Endodermal cell (in vitro differentiated cells): ENCODE data around the gene GSTO2. TPM values are rescaled to one million over a fixed set of nuclear protein-coding genes. Genes with fewer than 3 reads are reported as not detected.

Experiments
- DNase-seq: peaks from one replicate; pipeline ENCODE4 v3.0.0-alpha.2; 2017
- H3K27ac ChIP-seq: 2 replicates; pipeline ENCODE4 v1.5.1; 2013; ENCODE audit warnings: mild to moderate bottlenecking, low read depth, low read length, moderate library complexity
- H3K27me3 ChIP-seq: 2 replicates; pipeline ENCODE4 v1.6.1; 2013; ENCODE audit warnings: mild to moderate bottlenecking, low read length, moderate library complexity; ENCODE audit not compliant: insufficient read depth, control insufficient read depth, poor library complexity, severe bottlenecking
- H3K36me3 ChIP-seq: 2 replicates; pipeline ENCODE4 v1.7.0; 2013; ENCODE audit warnings: mild to moderate bottlenecking, low read length, moderate library complexity; ENCODE audit not compliant: control insufficient read depth, insufficient read depth
- H3K4me1 ChIP-seq: one replicate; pipeline ENCODE4 v1.7.0; 2013; ENCODE audit warnings: low read length; ENCODE audit not compliant: control insufficient read depth, insufficient read depth
- H3K4me3 ChIP-seq: 2 replicates; pipeline ENCODE4 v1.5.1; 2013; ENCODE audit warnings: mild to moderate bottlenecking, low read length, moderate library complexity
- H3K9ac ChIP-seq: 2 replicates; pipeline ENCODE4 v1.6.1; 2013; ENCODE audit warnings: mild to moderate bottlenecking, low read length, moderate library complexity; ENCODE audit not compliant: poor library complexity, severe bottlenecking; ENCODE audit errors: extremely low read depth
- H3K9me3 ChIP-seq: 2 replicates; pipeline ENCODE4 v1.6.1; 2013; ENCODE audit warnings: mild to moderate bottlenecking, low read length, moderate library complexity; ENCODE audit not compliant: control insufficient read depth
- H3K27ac Mint-ChIP-seq: 2 replicates; pipeline ENCODE4 v1.8.0; 2020; ENCODE audit warnings: mixed read lengths
- H3K27me3 Mint-ChIP-seq: 2 replicates; pipeline ENCODE4 v1.8.0; 2021; ENCODE audit warnings: mild to moderate bottlenecking, mixed read lengths; ENCODE audit not compliant: insufficient read depth
- H3K36me3 Mint-ChIP-seq: 2 replicates; pipeline ENCODE4 v1.8.0; 2020; ENCODE audit warnings: low read depth, mixed read lengths
- H3K4me1 Mint-ChIP-seq: 2 replicates; pipeline ENCODE4 v1.8.0; 2020; ENCODE audit warnings: mixed read lengths
- H3K4me3 Mint-ChIP-seq: 2 replicates; pipeline ENCODE4 v1.8.0; 2020; ENCODE audit warnings: mild to moderate bottlenecking, moderate library complexity, mixed read lengths
- H3K9me3 Mint-ChIP-seq: 2 replicates; pipeline ENCODE4 v1.8.0; 2020; ENCODE audit warnings: mild to moderate bottlenecking, mixed read lengths
- CTCF ChIP-seq: fragments of 200-600 bp; sonication (generic); conservative IDR thresholded peaks from 2 replicates; pipeline ENCODE4 v1.5.0; 2021; ENCODE audit warnings: antibody characterized with exemption, mild to moderate bottlenecking
- WGBS, 2 experiments: methylation state at CpG; one replicate each; pipeline versions ENCODE4 v1.1.5 to v1.1.7; 2013; ENCODE audit warnings: missing lambda C conversion rate in 2 of 2, mixed read lengths in 1 of 2; ENCODE audit not compliant: insufficient coverage in 1 of 2, insufficient read length in 1 of 2; 5-methylcytosine and 5-hydroxymethylcytosine counted together
- total RNA-seq, 2 donors: library from RNA; stranded (reverse); fragmentation: NEBNext Ultra II Directional in 1 of 2; extraction: Animal tissue kit (Norgen Biotek cat#: 25700) in 1 of 2; gene quantifications; 2 replicates in 1 of 2; 3 replicates in 1 of 2; pipeline ENCODE4 v1.2.1, GENCODE V29; 2021

The GSTO2 gene
- total RNA-seq, 2 donors from 2014 or later = 17.8 to 18.8 TPM

GRCh38 chr10:104273899-104274575 lies 5.1 kb downstream of the GSTO2 start:
- Histone ChIP-seq H3K9ac (no peak overlapping the region), H3K9me3 (no peaks in the 10 kb centered on the region), H3K4me1 (no peaks in the 10 kb centered on the region), H3K27ac (no peak overlapping the region), H3K36me3 (no peaks in the 10 kb centered on the region), H3K4me3 (no peak overlapping the region), H3K27me3 (peaks cover 11% of the 10 kb centered on the region)
- 86 to 88% methylated on average over 4 of the region's 4 CpGs for WGBS, 2 experiments
- H3K27ac Mint-ChIP-seq = no peak overlapping the region
- peaks cover 22% of the 10 kb centered on the region for H3K4me1 Mint-ChIP-seq
- H3K9me3 Mint-ChIP-seq = peaks cover 1% of the 10 kb centered on the region
- H3K4me3 Mint-ChIP-seq = peak overlapping the region; percentile 68
- no peak for TF ChIP-seq CTCF
- peaks cover 4% of the 10 kb centered on the region for H3K36me3 Mint-ChIP-seq
- H3K27me3 Mint-ChIP-seq = peaks cover 14% of the 10 kb centered on the region
- no peak for DNase-seq

- peaks cover 18% of the 10 kb centered on the region for H3K27me3 ChIP-seq
- H3K27ac ChIP-seq = no peak overlapping the region
- peaks cover 10% of the 10 kb centered on the region for H3K36me3 Mint-ChIP-seq
- no peak overlapping the region for H3K4me3 ChIP-seq
- H3K27ac Mint-ChIP-seq = peak overlapping the region; percentile 75
- H3K9me3 Mint-ChIP-seq = no peaks in the 10 kb centered on the region
- no peaks in the 10 kb centered on the region for H3K36me3 ChIP-seq
- H3K4me3 Mint-ChIP-seq = peak overlapping the region; percentile 68
- TF ChIP-seq CTCF = peak; percentile 94
- H3K27me3 Mint-ChIP-seq = peaks cover 23% of the 10 kb centered on the region
- H3K9me3 ChIP-seq = no peaks in the 10 kb centered on the region
- peaks cover 22% of the 10 kb centered on the region for H3K4me1 Mint-ChIP-seq
- no peaks in the 10 kb centered on the region for H3K4me1 ChIP-seq
- H3K9ac ChIP-seq = no peak overlapping the region
- DNase-seq = peak; percentile 91
- 48 to 68% methylated on average over 25 to 42 of the region's 42 CpGs for WGBS, 2 experiments
Observed at GRCh38 chr10:104274762-104275721, 6.1 kb downstream of the GSTO2 start.

- peaks cover 15% of the 10 kb centered on the region for H3K36me3 Mint-ChIP-seq
- H3K9me3 Mint-ChIP-seq = no peaks in the 10 kb centered on the region
- Histone ChIP-seq H3K4me3 (no peak overlapping the region), H3K27ac (no peak overlapping the region), H3K27me3 (peaks cover 29% of the 10 kb centered on the region), H3K4me1 (no peaks in the 10 kb centered on the region), H3K36me3 (no peaks in the 10 kb centered on the region), H3K9me3 (no peaks in the 10 kb centered on the region), H3K9ac (no peak overlapping the region)
- WGBS, 2 experiments = 76 to 100% methylated on average over 1 of the region's 1 CpG
- no peak overlapping the region for H3K4me3 Mint-ChIP-seq
- no peak for TF ChIP-seq CTCF
- peaks cover 28% of the 10 kb centered on the region for H3K4me1 Mint-ChIP-seq
- no peak overlapping the region for H3K27ac Mint-ChIP-seq
- DNase-seq = no peak
- peaks cover 32% of the 10 kb centered on the region for H3K27me3 Mint-ChIP-seq
Observed at GRCh38 chr10:104276192-104276591, 7.2 kb downstream of the GSTO2 start.
